Muscle of arm (tissue), 12 donors: ENCODE measurements around the gene MAP2. TPM values are rescaled to one million over a fixed set of nuclear protein-coding genes. Genes with fewer than 3 reads are reported as not detected.
"Not testable (repeated sequence)": the region's sequence is repeated elsewhere in the genome, so short reads cannot be mapped to it uniquely, and the experiment has no call there.

ENCODE experiments used
- DNase-seq: peaks from one replicate; pipeline ENCODE4 v3.0.0-alpha.2; 2013
- polyA plus RNA-seq, 12 donors: library from polyadenylated mRNA; unstranded; fragments of 120-200 nt; gene quantifications; one replicate each; pipeline ENCODE4 v1.2.1, GENCODE V29; 2013; ENCODE audit not compliant: insufficient read length in 12 of 12

MAP2 gene
- polyA plus RNA-seq, 12 donors, result 8.8 to 21.1 (median 11.3) TPM; not detected in 1

DNA sequence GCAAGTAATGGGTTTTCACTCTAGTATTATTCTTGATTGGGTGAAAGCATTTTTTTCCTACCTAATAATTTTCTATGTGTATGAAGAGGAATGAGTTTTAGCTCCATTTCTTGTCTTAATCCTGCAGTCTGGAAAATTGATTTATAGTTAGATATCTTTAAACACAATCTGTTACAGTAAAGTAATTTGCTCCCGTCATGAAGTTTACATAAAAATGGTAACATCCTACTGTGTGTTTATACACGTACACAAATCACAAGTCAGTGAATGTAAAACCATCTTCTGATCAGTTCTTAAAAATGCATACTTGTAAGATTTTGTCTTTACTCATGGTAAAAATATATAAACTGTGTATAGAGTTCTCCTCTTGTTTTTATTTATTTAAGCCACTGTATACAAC lies 51.1 kb downstream of the MAP2 start:
- DNase-seq, result no peak

GRCh38 chr2:209476367-209477208 lies 52.7 kb downstream of the MAP2 start:
- DNase-seq, result no peak

DNA sequence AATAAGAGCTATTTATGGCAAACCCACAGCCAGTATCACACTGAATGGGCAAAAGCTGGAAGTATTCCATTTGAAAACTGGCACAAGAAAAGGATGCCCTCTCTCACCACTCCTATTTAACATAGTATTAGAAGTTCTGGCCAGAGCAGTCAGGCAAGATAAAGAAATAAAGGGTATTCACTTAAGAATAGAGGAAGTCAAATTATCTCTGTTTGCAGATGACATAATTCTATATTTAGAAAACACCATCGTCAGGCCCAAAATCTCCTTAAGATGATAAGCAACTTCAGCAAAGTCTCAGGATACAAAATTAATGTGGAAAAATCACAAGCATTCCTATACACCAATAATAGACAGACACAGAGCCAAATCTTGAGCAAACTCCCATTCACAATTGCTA lies 68.4 kb downstream of the MAP2 start:
- not testable (repeated sequence) for DNase-seq

DNA sequence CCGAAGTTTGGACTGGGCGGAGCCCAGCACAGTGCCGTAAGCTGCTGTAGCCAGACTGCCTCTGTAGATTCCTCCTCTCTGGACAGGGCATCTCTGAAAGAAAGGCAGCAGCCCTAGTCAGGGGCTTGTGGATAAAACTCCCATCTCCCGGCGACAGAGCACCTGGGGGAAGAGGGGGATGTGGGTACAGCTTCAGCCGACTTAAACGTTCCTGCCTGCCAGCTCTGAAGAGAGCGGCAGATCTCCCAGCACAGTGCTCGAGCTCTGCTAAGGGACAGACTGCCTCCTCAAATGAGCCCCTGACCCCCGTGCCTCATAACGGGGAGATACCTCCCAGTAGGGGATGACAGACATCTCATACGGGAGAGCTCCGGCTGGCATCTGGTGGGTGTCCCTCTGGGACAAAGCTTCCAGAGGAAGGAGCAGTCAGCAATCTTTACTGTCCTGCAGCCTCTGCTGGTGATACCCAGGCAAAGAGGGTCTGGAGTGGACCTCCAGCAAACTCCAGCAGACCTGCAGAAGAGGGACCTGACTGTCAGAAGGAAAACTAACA lies 71.3 kb downstream of the MAP2 start:
- DNase-seq, result not testable (repeated sequence)

- no peak for DNase-seq
These were observed 72.2 kb downstream of the MAP2 start for GRCh38 chr2:209495855-209496585.

DNA sequence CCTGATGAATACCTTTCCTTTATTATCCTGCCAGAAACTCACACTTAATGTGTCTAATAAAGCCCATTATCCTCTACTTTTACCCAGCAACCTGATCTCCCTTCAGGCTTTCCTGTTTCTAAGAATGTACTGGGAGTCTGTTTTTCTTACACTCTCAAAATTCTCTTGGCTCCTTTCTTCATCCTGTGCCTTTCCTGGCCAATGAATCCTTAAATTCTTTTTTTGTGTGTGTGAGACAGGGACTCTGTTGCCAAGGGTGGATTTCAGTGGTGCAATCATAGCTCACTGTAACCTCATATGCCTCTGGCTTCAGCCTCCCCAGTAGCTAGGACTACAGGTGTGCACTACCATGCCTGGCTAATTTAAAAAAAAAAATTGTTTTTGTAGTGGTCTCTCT lies 72.7 kb downstream of the MAP2 start:
- no peak for DNase-seq

DNA sequence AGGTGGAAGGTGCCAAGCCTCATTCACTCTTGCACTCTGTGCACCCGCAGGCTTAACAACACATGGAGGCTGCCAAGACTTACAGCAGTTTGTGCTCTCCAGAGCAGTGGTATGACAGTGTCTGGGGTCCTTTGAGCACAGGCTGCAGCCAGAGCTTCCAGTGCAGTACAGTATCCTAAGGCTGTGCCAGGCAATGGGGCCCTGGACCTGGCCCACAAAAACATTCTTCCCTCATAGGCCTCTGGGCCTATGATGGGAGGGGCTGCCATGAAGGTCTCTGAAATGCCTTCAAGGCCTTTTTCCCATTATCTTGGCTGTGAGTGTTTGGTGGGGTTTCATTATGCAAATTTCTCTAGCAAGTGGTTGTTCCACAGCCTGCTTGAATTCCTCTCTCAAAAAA lies 74.8 kb downstream of the MAP2 start:
- DNase-seq, result no peak

DNA sequence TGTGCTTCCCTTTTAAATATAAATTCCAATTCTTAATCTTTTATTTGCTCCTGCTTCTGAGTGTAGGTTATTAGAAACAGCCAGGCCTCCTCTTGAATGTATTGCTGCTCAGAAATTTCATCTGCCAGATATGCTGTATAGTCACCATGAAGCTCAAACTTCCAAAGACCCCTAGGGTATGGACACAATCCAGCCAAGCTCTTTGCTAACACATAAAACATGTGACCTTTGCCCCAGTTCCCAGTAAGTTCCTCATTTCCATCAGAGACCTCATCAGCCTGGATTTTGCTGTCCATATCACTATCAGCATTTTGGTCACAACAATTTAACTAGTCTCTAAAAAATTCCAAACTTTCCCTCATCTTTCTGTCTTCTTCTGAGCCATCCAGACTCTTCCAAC lies 75.2 kb downstream of the MAP2 start:
- DNase-seq, result no peak

DNA sequence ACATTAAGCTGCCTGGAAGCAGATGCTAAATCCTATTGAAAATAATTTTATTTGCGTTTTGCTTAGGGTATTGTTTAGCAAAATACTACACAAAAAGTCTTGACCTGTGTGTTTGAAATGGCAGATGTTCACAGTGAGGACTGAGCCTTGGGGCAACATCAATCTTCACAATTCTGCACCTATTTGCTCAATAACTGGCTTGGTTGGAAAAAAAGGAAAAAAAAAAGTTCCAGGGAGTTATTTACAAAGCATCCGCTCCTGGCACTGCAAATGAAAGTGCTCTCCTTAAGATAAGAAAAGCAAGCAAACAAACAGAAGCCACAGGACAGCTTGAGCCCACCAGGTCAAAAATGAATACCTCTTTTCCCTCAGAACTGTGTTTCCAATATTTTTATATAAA lies 77.7 kb downstream of the MAP2 start:
- DNase-seq, result no peak

DNA sequence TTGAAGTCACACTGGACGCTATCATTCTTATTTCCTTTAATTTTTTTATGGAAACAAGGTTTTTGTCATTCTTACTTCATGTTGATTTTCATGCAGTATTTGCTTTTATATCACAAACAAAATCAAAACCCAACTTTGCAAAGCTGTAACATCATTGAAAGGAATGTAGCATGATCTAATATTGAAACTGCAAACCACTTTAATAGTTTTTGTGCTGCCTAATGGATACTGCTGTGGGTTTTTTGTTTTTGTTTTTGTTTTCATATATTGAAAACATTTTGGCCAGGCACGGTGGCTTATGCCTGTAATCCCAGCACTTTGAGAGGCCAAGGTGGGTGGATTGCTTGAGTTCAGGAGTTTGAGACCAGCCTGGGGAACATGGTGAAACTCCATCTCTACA lies 81.6 kb downstream of the MAP2 start:
- DNase-seq, result no peak

DNA sequence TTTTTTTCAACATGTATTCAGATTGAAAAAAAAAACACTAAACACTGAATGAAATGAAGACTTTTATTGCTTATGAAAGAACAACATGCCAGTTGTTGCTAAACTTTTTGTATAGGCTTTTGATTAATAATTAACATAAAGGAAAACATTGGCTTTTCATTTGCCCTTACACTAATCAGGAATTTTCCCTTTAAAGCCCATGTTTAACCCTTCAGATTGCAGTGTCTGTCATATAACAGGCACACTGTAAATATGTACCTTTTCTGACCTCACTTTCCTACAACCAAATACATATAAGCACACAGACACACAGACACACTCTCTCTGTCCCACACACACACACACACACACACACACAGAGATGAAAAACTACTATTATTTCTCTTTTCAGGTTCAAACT lies 84.4 kb downstream of the MAP2 start:
- DNase-seq, result no peak

GRCh38 chr2:209511637-209512036 lies 87.8 kb downstream of the MAP2 start:
- no peak for DNase-seq

- DNase-seq, result no peak
These were observed 89.1 kb downstream of the MAP2 start for GRCh38 chr2:209512971-209513370.

- DNase-seq, result no peak
These were observed 93.6 kb downstream of the MAP2 start for GRCh38 chr2:209517436-209517835.

DNA sequence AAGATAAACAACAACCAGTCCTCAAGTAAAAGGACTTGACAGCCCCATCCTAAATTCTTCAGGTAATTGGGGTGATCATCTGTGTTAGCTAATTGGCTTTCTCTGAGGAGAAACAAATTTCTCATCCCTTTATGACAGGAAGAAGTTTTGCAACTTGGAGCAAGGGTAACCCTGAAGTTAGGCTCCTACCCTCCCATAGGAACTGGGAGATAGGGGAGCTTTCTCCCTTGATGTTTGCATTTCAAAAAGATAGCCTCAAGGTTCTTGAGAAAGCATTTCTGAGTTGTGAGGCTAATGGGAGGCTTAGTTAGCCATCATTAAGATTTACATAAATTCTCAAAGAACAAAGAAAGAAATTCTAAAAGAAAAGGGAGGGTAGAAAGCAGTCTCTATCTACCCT lies 95.4 kb downstream of the MAP2 start:
- no peak for DNase-seq

DNA sequence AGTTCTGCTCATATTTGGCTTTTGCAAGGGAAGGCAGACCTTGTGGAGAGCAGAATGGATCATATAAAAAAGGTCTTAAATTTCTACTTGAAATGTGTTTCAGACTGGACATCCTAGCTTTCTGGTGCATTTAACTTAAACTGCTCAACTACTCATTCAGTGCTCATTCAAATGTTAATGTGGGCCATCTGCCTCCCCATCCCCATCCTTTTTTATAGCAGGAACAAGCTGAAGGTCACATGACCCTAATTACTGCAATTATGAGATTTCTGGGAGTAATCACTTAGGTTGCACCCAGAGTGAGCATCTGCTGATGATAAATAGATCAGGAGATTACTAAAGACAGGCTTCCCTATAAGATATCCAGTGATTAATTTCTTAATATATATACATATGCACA lies 96.1 kb downstream of the MAP2 start:
- DNase-seq, result no peak

- no peak for DNase-seq
These were observed 99.3 kb downstream of the MAP2 start for GRCh38 chr2:209523041-209523740.

- no peak for DNase-seq
These were observed 100.0 kb downstream of the MAP2 start for GRCh38 chr2:209523867-209524266.

DNA sequence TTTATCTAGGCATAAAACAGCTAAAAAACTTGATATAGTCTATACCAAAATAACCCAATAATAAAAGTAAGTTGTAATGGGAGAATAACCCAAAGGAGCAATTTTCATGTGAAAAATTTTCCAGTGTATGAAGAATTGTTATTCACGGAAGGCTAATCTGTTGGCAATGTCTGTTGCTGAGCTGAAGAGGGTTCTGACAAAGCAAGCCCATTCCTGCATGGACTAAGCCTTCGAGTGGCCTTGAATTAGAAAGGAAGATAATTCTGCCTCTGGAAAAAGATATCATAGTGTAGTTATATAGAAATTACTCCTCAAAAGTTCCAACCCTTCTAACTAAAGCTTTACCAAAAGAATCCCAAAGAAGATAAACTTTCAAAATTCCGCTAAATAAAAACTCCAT lies 101.5 kb downstream of the MAP2 start:
- peak; percentile 31 for DNase-seq

DNA sequence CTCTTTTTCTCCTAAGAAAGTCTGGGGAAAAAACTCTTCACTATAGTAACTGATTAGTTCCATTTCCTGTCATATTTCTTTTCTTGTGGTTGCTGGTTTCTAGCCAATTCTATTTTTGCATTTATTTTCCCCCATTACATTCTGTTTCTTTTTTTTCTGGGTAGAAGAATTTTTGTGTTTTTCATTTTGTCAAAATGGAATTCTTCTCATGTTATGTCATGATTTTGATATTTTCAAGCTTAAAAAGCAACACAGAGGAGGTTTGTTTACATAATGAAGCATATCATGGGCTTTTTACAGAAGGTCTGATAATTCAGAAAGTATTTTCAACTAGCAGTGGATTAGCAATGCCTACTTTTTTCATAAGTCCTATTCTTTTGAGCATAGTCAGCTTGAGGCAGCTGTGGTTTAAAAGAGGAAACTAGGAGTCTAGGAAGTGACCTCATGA lies 102.0 kb downstream of the MAP2 start:
- peak; percentile 70 for DNase-seq

GRCh38 chr2:209526561-209526960 lies 102.7 kb downstream of the MAP2 start:
- DNase-seq, result peak; percentile 23

DNA sequence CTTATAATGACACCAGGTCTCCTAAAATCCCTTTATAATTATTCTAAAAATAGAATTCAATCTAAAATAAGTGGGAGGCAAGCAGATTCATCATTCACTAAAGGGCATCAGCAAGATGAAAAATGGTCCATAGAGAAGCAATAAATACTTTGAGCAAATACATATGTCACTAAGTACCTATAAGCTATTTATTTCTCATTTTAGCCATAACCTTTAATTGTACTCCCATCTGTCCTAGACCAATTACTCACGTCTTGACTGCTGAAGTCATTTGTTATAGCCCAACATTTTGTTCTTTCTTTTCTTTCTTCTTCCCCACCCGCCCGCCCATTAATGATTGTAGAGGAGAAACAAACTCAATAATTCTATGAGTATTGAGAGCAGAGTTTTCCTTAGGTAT lies 105.7 kb downstream of the MAP2 start:
- DNase-seq, result no peak
